ENCODE results near the gene ITPR1. TPM values are rescaled to one million over a fixed set of nuclear protein-coding genes. Genes with fewer than 3 reads are reported as not detected.

The ITPR1 gene
- polyA plus RNA-seq, 1 of the 3 experiments (the other 2 are of a cell fraction): 5.9 TPM

DNA sequence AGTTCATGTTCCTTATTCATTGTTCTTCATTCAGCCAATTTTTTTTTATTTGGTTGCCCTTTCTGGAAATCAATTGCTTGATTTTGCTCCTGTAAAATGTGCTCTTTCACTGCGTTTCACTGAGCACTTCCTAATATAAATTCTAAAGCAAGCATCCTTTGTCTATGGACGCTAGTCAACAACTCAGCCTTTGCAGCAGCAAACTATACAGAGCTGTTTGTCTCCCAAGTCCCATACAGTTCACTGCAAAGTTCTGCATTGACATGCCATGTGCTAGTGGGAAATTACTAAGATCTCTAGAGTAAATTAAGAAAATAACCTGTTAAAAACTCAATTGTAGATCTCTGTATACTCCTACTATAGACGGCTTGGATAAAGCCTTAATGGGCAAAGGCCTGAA lies 356.0 kb downstream of the ITPR1 start:
- H3K4me1 ChIP-seq (ENCODE audit: control insufficient read depth in 1 of 2, insufficient read depth in 2 of 2, low read depth in 1 of 2, low read length in 1 of 2): peaks cover 0 to 14% of the 10 kb centered on the region in 2 experiments; a peak in 2 of 4 replicates
- H4K20me1 ChIP-seq (ENCODE audit: insufficient read depth): no peaks in the 10 kb centered on the region
- H3K4me3 ChIP-seq (ENCODE audit: low read depth in 2 of 2, low read length in 1 of 2): no peak overlapping the region
- no peak overlapping the region for H3K9ac ChIP-seq
- no peak overlapping the region for H2AFZ ChIP-seq (ENCODE audit: low read depth)
- ChIA-PET POLR2A (no interaction called here), CTCF (interaction anchor here (1.2 kb wide), 1 partner anchor 137 kb away, joined by 3 read pairs; no protein-coding TSS in a partner anchor)
- H3F3A ChIP-seq (replicated peaks; ENCODE audit: insufficient read depth): no peaks in the 10 kb centered on the region
- no peaks in the 10 kb centered on the region for H3K79me2 ChIP-seq (ENCODE audit: insufficient read depth)
- H3K27ac ChIP-seq (ENCODE audit: low read depth in 2 of 2, low read length in 1 of 2): no peak overlapping the region
- no peak overlapping the region for H3K4me2 ChIP-seq
- TF ChIP-seq JUND (IDR thresholded peaks at IDR 0.05) (no peak), TAF1 (IDR thresholded peaks at IDR 0.05; ENCODE audit: borderline replicate concordance, low read depth, low read length) (no peak), GATA2 (CRISPR knock-in tag; IDR thresholded peaks at IDR 0.05) (no peak), ELF1 (IDR thresholded peaks at IDR 0.05) (no peak), SIN3A (IDR thresholded peaks at IDR 0.05; ENCODE audit: borderline replicate concordance, low read depth, low read length) (no peak), RCOR1 (IDR thresholded peaks at IDR 0.05; ENCODE audit: low read length) (no peak), GABPA (IDR thresholded peaks at IDR 0.05; ENCODE audit: low read depth) (no peak), TCF12 (IDR thresholded peaks at IDR 0.05) (no peak), YY1 (IDR thresholded peaks at IDR 0.05; ENCODE audit: low read depth) (no peak), CHD2 (IDR thresholded peaks at IDR 0.05; ENCODE audit: low read length, partially characterized antibody) (no peak), RAD21 (IDR thresholded peaks at IDR 0.05; ENCODE audit: low read length) (no peak), MEF2A (IDR thresholded peaks at IDR 0.05; ENCODE audit: borderline replicate concordance, low read depth) (no peak), POLR2AphosphoS5 (IDR thresholded peaks at IDR 0.05; ENCODE audit: low read depth, low read length) (no peak), FOXM1 (IDR thresholded peaks at IDR 0.05; ENCODE audit: low read depth) (no peak), RXRA (IDR thresholded peaks at IDR 0.05; ENCODE audit: borderline replicate concordance, low read depth) (no peak), RFX5 (IDR thresholded peaks at IDR 0.05; ENCODE audit: low read length) (no peak)
- TF ChIP-seq, protein P1, sequence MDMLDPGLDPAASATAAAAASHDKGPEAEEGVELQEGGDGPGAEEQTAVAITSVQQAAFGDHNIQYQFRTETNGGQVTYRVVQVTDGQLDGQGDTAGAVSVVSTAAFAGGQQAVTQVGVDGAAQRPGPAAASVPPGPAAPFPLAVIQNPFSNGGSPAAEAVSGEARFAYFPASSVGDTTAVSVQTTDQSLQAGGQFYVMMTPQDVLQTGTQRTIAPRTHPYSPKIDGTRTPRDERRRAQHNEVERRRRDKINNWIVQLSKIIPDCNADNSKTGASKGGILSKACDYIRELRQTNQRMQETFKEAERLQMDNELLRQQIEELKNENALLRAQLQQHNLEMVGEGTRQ (IDR thresholded peaks at IDR 0.05; ENCODE audit: borderline replicate concordance, low read depth, low read length): no peak
- TF ChIP-seq, protein P2, sequence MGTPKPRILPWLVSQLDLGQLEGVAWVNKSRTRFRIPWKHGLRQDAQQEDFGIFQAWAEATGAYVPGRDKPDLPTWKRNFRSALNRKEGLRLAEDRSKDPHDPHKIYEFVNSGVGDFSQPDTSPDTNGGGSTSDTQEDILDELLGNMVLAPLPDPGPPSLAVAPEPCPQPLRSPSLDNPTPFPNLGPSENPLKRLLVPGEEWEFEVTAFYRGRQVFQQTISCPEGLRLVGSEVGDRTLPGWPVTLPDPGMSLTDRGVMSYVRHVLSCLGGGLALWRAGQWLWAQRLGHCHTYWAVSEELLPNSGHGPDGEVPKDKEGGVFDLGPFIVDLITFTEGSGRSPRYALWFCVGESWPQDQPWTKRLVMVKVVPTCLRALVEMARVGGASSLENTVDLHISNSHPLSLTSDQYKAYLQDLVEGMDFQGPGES (IDR thresholded peaks at IDR 0.05; ENCODE audit: low read depth, low read length): no peak
- TF ChIP-seq, protein P3, sequence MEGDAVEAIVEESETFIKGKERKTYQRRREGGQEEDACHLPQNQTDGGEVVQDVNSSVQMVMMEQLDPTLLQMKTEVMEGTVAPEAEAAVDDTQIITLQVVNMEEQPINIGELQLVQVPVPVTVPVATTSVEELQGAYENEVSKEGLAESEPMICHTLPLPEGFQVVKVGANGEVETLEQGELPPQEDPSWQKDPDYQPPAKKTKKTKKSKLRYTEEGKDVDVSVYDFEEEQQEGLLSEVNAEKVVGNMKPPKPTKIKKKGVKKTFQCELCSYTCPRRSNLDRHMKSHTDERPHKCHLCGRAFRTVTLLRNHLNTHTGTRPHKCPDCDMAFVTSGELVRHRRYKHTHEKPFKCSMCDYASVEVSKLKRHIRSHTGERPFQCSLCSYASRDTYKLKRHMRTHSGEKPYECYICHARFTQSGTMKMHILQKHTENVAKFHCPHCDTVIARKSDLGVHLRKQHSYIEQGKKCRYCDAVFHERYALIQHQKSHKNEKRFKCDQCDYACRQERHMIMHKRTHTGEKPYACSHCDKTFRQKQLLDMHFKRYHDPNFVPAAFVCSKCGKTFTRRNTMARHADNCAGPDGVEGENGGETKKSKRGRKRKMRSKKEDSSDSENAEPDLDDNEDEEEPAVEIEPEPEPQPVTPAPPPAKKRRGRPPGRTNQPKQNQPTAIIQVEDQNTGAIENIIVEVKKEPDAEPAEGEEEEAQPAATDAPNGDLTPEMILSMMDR (IDR thresholded peaks at IDR 0.05): no peak
- TF ChIP-seq, protein P4, sequence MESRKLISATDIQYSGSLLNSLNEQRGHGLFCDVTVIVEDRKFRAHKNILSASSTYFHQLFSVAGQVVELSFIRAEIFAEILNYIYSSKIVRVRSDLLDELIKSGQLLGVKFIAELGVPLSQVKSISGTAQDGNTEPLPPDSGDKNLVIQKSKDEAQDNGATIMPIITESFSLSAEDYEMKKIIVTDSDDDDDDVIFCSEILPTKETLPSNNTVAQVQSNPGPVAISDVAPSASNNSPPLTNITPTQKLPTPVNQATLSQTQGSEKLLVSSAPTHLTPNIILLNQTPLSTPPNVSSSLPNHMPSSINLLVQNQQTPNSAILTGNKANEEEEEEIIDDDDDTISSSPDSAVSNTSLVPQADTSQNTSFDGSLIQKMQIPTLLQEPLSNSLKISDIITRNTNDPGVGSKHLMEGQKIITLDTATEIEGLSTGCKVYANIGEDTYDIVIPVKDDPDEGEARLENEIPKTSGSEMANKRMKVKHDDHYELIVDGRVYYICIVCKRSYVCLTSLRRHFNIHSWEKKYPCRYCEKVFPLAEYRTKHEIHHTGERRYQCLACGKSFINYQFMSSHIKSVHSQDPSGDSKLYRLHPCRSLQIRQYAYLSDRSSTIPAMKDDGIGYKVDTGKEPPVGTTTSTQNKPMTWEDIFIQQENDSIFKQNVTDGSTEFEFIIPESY (IDR thresholded peaks at IDR 0.05; ENCODE audit: borderline replicate concordance, low read depth): no peak
- 93% methylated on average over 3 of the region's 3 CpGs for WGBS (ENCODE audit: low lambda C conversion rate)
- no peaks in the 10 kb centered on the region for H3K9me3 ChIP-seq
- no peaks in the 10 kb centered on the region for H3K9me2 ChIP-seq
- no peak for DNase-seq
- no peaks in the 10 kb centered on the region for H3K36me3 ChIP-seq (replicated peaks in 1 of 2; ENCODE audit: control insufficient read depth in 1 of 2, insufficient read depth in 2 of 2, low read length in 1 of 2)
- no peaks in the 10 kb centered on the region for H3K27me3 ChIP-seq (ENCODE audit: insufficient read depth)

Data from SK-N-SH (cell line).